MCF 10A (cell line): ENCODE results near the gene SLC35A1. TPM values are rescaled to one million over a fixed set of nuclear protein-coding genes. Genes with fewer than 3 reads are reported as not detected.

Experiments
- BruUV-seq: library from RNA; stranded (reverse); fragments of 400-500 nt; replicated peaks from 2 replicates; lab custom pipeline; 2021; lab: Mats Ljungman, UMichigan
- CTCF ChIA-PET: fragments of 300-600 bp; sonication (Branson Sonifier 250); formaldehyde crosslinking; extraction: SDS; loops from one replicate; lab custom pipeline; 2021; ENCODE audit warnings: antibody characterized with exemption, inconsistent platforms; lab: Yijun Ruan, JAX
- POLR2A ChIA-PET: fragments of 300-600, 350-650 bp; sonication (Branson Sonifier 250); formaldehyde crosslinking; extraction: SDS; loops from one replicate; lab custom pipeline; 2020; ENCODE audit warnings: antibody characterized with exemption, inconsistent platforms; lab: Yijun Ruan, JAX
- DNase-seq: peaks from one replicate; pipeline ENCODE4 v3.0.0-alpha.2; 2018; ENCODE audit not compliant: unreplicated experiment
- H3K27ac Mint-ChIP-seq: one replicate; pipeline ENCODE4 v1.8.0; 2022; ENCODE audit warnings: mild to moderate bottlenecking, low read depth, mixed read lengths; ENCODE audit not compliant: unreplicated experiment
- H3K27me3 Mint-ChIP-seq: one replicate; pipeline ENCODE4 v1.8.0; 2022; ENCODE audit warnings: mixed read lengths; ENCODE audit not compliant: insufficient read depth, unreplicated experiment
- H3K36me3 Mint-ChIP-seq: one replicate; pipeline ENCODE4 v1.8.0; 2022; ENCODE audit warnings: mild to moderate bottlenecking, moderate library complexity, mixed read lengths; ENCODE audit not compliant: insufficient read depth, unreplicated experiment
- H3K4me1 Mint-ChIP-seq: one replicate; pipeline ENCODE4 v1.8.0; 2022; ENCODE audit warnings: mixed read lengths; ENCODE audit not compliant: insufficient read depth, unreplicated experiment
- H3K4me3 Mint-ChIP-seq: one replicate; pipeline ENCODE4 v1.8.0; 2022; ENCODE audit warnings: mild to moderate bottlenecking, moderate library complexity, mixed read lengths; ENCODE audit not compliant: unreplicated experiment
- H3K9me3 Mint-ChIP-seq: one replicate; pipeline ENCODE4 v1.8.0; 2022; ENCODE audit warnings: mixed read lengths; ENCODE audit not compliant: unreplicated experiment
- intact Hi-C: fragments of 100-400 bp; cut with micrococcal nuclease; formaldehyde crosslinking; loops from 2 replicates; pipeline ENCODE4 v1.14.1; 2022
- total RNA-seq: library from RNA; stranded (reverse); gene quantifications from 2 replicates; pipeline ENCODE4 v1.2.3, GENCODE V29; 2022
- TF ChIP-seq, protein P1 (sequence below): fragments of 200-600 bp; IDR thresholded peaks from one replicate; pipeline ENCODE4 v1.8.0; 2022; ENCODE audit warnings: antibody characterized with exemption, mild to moderate bottlenecking; ENCODE audit not compliant: unreplicated experiment

The SLC35A1 gene
- total RNA-seq, 1 experiment from 2014 or later, result 10.3 TPM

- H3K27ac Mint-ChIP-seq, result no peak overlapping the region
- no TSS peak for BruUV-seq
- CTCF ChIA-PET, result no interaction called here
Measured at GRCh38 chr6:87541041-87541440, 68.3 kb downstream of the SLC35A1 start.

GRCh38 chr6:87541744-87542143 lies 69.0 kb downstream of the SLC35A1 start:
- ChIA-PET CTCF (interaction anchor here (0.6 to 1.1 kb wide), 2 partner anchors 17 to 163 kb away, joined by 3 to 4 read pairs; no protein-coding TSS in a partner anchor), POLR2A (no interaction called here)
- intact Hi-C loops, result no loop called here
- Mint-ChIP-seq H3K9me3 (no peaks in the 10 kb centered on the region), H3K36me3 (peaks cover 72% of the 10 kb centered on the region), H3K27me3 (no peaks in the 10 kb centered on the region), H3K4me1 (no peaks in the 10 kb centered on the region), H3K27ac (no peak overlapping the region), H3K4me3 (no peak overlapping the region)
- BruUV-seq, result no TSS peak
- DNase-seq, result no peak
- TF ChIP-seq, protein P1, sequence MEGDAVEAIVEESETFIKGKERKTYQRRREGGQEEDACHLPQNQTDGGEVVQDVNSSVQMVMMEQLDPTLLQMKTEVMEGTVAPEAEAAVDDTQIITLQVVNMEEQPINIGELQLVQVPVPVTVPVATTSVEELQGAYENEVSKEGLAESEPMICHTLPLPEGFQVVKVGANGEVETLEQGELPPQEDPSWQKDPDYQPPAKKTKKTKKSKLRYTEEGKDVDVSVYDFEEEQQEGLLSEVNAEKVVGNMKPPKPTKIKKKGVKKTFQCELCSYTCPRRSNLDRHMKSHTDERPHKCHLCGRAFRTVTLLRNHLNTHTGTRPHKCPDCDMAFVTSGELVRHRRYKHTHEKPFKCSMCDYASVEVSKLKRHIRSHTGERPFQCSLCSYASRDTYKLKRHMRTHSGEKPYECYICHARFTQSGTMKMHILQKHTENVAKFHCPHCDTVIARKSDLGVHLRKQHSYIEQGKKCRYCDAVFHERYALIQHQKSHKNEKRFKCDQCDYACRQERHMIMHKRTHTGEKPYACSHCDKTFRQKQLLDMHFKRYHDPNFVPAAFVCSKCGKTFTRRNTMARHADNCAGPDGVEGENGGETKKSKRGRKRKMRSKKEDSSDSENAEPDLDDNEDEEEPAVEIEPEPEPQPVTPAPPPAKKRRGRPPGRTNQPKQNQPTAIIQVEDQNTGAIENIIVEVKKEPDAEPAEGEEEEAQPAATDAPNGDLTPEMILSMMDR, result no peak

More at GRCh38 chr6:87541041-87541440, 68.3 kb downstream of the SLC35A1 start:
- intact Hi-C loops, result no loop called here
- TF ChIP-seq, protein P1, result no peak
- Mint-ChIP-seq H3K36me3 (peaks cover 65% of the 10 kb centered on the region), H3K4me1 (no peaks in the 10 kb centered on the region), H3K27me3 (no peaks in the 10 kb centered on the region), H3K4me3 (no peak overlapping the region), H3K9me3 (no peaks in the 10 kb centered on the region)
- POLR2A ChIA-PET, result no interaction called here
- DNase-seq, result no peak

DNA sequence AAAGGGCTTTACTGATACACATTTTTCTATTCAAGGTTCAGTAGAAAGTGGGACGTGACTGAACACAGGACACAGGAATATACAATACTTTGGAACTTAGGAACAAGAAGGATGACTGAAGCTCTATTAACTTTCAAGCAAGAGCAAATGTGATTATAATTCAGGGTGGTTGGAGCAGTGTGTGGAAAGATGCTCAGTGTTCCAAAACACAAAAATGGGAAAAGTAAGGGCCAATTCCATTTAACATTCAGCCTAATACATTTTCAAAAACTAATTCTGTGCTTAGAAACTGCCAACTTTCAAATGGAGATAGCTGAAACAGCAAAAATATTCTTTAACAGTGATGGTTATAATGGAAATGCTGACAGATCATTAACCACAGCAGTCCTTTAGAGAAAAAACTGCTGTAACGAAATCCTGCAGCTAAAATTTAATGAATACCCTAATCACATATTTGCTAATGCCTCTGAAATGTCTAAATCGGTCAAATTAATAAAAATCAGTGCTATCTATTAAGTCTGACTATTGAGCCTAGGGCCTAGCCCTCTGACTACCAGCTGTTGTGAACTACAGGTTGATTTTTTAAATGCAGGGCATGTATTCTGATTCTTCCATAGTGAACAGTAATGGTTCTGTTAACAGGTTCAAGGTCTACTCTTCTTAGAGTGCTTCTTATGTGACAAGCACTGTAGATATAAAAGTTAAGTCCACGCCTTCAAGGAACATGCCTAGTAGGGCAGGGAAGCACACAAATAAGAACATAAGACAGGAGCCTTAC lies 71.1 kb downstream of the SLC35A1 start:
- BruUV-seq, result no TSS peak
- Mint-ChIP-seq H3K27ac (no peak overlapping the region), H3K27me3 (no peaks in the 10 kb centered on the region), H3K4me3 (no peak overlapping the region), H3K9me3 (no peaks in the 10 kb centered on the region), H3K4me1 (no peaks in the 10 kb centered on the region), H3K36me3 (peaks cover 71% of the 10 kb centered on the region)
- CTCF ChIA-PET, result interaction anchor here (0.9 kb wide), 1 partner anchor 151 kb away, joined by 5 read pairs; no protein-coding TSS in a partner anchor
- intact Hi-C loops, result no loop called here
- POLR2A ChIA-PET, result interaction anchor here (1.1 kb wide), 1 partner anchor 39 kb away, joined by 3 read pairs; no protein-coding TSS in a partner anchor
- TF ChIP-seq, protein P1, result no peak
- no peak for DNase-seq

- Mint-ChIP-seq H3K27me3 (no peaks in the 10 kb centered on the region), H3K4me1 (no peaks in the 10 kb centered on the region), H3K4me3 (no peak overlapping the region), H3K9me3 (no peaks in the 10 kb centered on the region), H3K27ac (no peak overlapping the region), H3K36me3 (peaks cover 73% of the 10 kb centered on the region)
- intact Hi-C loops, result no loop called here
- BruUV-seq, result no TSS peak
- CTCF ChIA-PET, result interaction anchor here (0.9 kb wide), 1 partner anchor 152 kb away, joined by 5 read pairs; no protein-coding TSS in a partner anchor
- POLR2A ChIA-PET, result interaction anchor here (1.1 kb wide), 1 partner anchor 38 kb away, joined by 3 read pairs; no protein-coding TSS in a partner anchor
- TF ChIP-seq, protein P1, result no peak
- no peak for DNase-seq
Measured at GRCh38 chr6:87544474-87544735, 71.6 kb downstream of the SLC35A1 start.
